ENCODE data around the gene TOB1.

- TF ChIP-seq CTCF (conservative IDR thresholded peaks at IDR 0.05; ENCODE audit: low read depth, low read length): no peak
- TF ChIP-seq MXI1 (IDR thresholded peaks at IDR 0.05; ENCODE audit: borderline replicate concordance, low read depth, low read length): no peak
- TF ChIP-seq POLR2A (IDR thresholded peaks at IDR 0.05; ENCODE audit: low read depth, low read length): no peak
- no peak for TF ChIP-seq BHLHE40 (IDR thresholded peaks at IDR 0.05; ENCODE audit: low read depth, low read length)
- no peak for TF ChIP-seq SMC3 (IDR thresholded peaks at IDR 0.05; ENCODE audit: low read depth, low read length)
- TF ChIP-seq RAD21 (IDR thresholded peaks at IDR 0.05; ENCODE audit: low read length): no peak
- TF ChIP-seq USF2 (IDR thresholded peaks at IDR 0.05; ENCODE audit: low read depth, low read length): no peak
- no peak for TF ChIP-seq FOS (IDR thresholded peaks at IDR 0.05; ENCODE audit: low read depth, low read length)
- TF ChIP-seq RCOR1 (IDR thresholded peaks at IDR 0.05; ENCODE audit: insufficient replicate concordance, low read length): no peak
- TF ChIP-seq MAFK (IDR thresholded peaks at IDR 0.05; ENCODE audit: low read depth, low read length): no peak
- TF ChIP-seq MAZ (IDR thresholded peaks at IDR 0.05; ENCODE audit: borderline replicate concordance, low read depth, low read length): no peak
These were observed 10.3 kb downstream of the TOB1 start for GRCh38 chr17:50855708-50856330.
